SK-N-SH treated with all-trans-retinoic acid at 6 μM for 48 hours (cell line): Measurements from ENCODE around the gene RFWD3.

Source experiments
- BACH2 ChIP-seq: fragments of 250-450 bp; sonication (Bioruptor Pico); IDR thresholded peaks from 2 replicates; pipeline ENCODE4 v1.9.0; 2021; ENCODE audit warnings: mild to moderate bottlenecking, borderline replicate concordance
- CSDC2 ChIP-seq: fragments of 250-450 bp; sonication (Bioruptor Pico); IDR thresholded peaks from 2 replicates; pipeline ENCODE4 v1.5.0; 2020; ENCODE audit warnings: mild to moderate bottlenecking, moderate library complexity
- PATZ1 ChIP-seq: fragments of 250-450 bp; sonication (Bioruptor Pico); IDR thresholded peaks from 2 replicates; pipeline ENCODE4 v1.8.0; 2020; ENCODE audit warnings: mild to moderate bottlenecking, moderate library complexity, borderline replicate concordance
- ZFP30 ChIP-seq: fragments of 450-650 bp; formaldehyde crosslinking; IDR thresholded peaks from 2 replicates; pipeline ENCODE4 v1.5.0; 2022; ENCODE audit warnings: mild to moderate bottlenecking, moderate library complexity
- ZNF565 ChIP-seq: fragments of 450-650 bp; formaldehyde crosslinking; conservative IDR thresholded peaks from 2 replicates; pipeline ENCODE4 v1.5.0; 2020; ENCODE audit warnings: low read depth, mild to moderate bottlenecking, moderate library complexity
- ZNF8 ChIP-seq: fragments of 450-650 bp; formaldehyde crosslinking; IDR thresholded peaks from 2 replicates; pipeline ENCODE4 v1.5.0; 2020; ENCODE audit warnings: mild to moderate bottlenecking, moderate library complexity

- TF ChIP-seq PATZ1 (CRISPR knock-in tag) (no peak), ZNF8 (CRISPR knock-in tag) (no peak), ZFP30 (CRISPR knock-in tag) (no peak), BACH2 (CRISPR knock-in tag) (no peak), ZNF565 (no peak), CSDC2 (CRISPR knock-in tag) (no peak)
These were observed 85.8 kb downstream of the RFWD3 start for GRCh38 chr16:74580833-74581232.
